Transverse colon (tissue), 3 donors: ENCODE data around the gene C1QTNF5.
A peak's percentile ranks its signal among the peaks of the same experiment; 100 is the strongest.

Experiments
- CTCF ChIP-seq, 5 experiments: fragments of 200-600 bp in 3 of 5; fragments of 450-650 bp in 2 of 5; sonication (generic) in 3 of 5; IDR thresholded peaks; 1 replicate in 2 of 5; 2 replicates in 3 of 5; pipeline ENCODE4 v1.5.1; 2016 to 2017; ENCODE audit warnings: antibody characterized with exemption in 5 of 5, inconsistent platforms in 3 of 5, mild to moderate bottlenecking in 2 of 5, moderate library complexity in 1 of 5
- EP300 ChIP-seq: sonication (generic); formaldehyde crosslinking; IDR thresholded peaks from one replicate; pipeline ENCODE4 v1.6.1; 2017; ENCODE audit warnings: antibody characterized with exemption, low read depth

- TF ChIP-seq CTCF (IDR thresholded peaks at IDR 0.05), result peak; percentile 67 to 93 (median 90)
- TF ChIP-seq EP300, result no peak
These were observed 921 bp downstream of the C1QTNF5 start for GRCh38 chr11:119339589-119340334.
